Type B pancreatic cell (in vitro differentiated cells): ENCODE measurements around the gene VSTM2B. TPM values are rescaled to one million over a fixed set of nuclear protein-coding genes. Genes with fewer than 3 reads are reported as not detected.
A peak's percentile ranks its signal among the peaks of the same experiment; 100 is the strongest.

ENCODE experiments used
- DNase-seq: peaks from one replicate; pipeline ENCODE4 v3.0.0; 2021; ENCODE audit warnings: mixed read lengths; ENCODE audit not compliant: unreplicated experiment; ENCODE audit errors: extremely low spot score
- H3K27ac Mint-ChIP-seq: 2 replicates; pipeline ENCODE4 v1.8.0; 2021; ENCODE audit warnings: mild to moderate bottlenecking, mixed read lengths
- H3K27me3 Mint-ChIP-seq: 2 replicates; pipeline ENCODE4 v1.8.0; 2021; ENCODE audit warnings: mixed read lengths
- H3K36me3 Mint-ChIP-seq: 2 replicates; pipeline ENCODE4 v1.8.0; 2021; ENCODE audit warnings: mixed read lengths
- H3K4me1 Mint-ChIP-seq: one replicate; pipeline ENCODE4 v1.8.0; 2021; ENCODE audit warnings: mixed read lengths; ENCODE audit not compliant: unreplicated experiment
- H3K4me3 Mint-ChIP-seq: 2 replicates; pipeline ENCODE4 v1.8.0; 2021; ENCODE audit warnings: mild to moderate bottlenecking, mixed read lengths
- H3K9me3 Mint-ChIP-seq: 2 replicates; pipeline ENCODE4 v1.8.0; 2021; ENCODE audit warnings: mixed read lengths
- total RNA-seq: library from RNA; stranded (reverse); gene quantifications from 2 replicates; pipeline ENCODE4 v1.2.1, GENCODE V29; 2021; ENCODE audit warnings: low replicate concordance
- TF ChIP-seq, protein P1 (sequence below): fragments of 200-600 bp; sonication (generic); conservative IDR thresholded peaks from 2 replicates; pipeline ENCODE4 v1.5.0; 2021; ENCODE audit warnings: antibody characterized with exemption, mild to moderate bottlenecking

The VSTM2B gene
- total RNA-seq, 1 donor from 2014 or later, result 0.68 TPM

DNA sequence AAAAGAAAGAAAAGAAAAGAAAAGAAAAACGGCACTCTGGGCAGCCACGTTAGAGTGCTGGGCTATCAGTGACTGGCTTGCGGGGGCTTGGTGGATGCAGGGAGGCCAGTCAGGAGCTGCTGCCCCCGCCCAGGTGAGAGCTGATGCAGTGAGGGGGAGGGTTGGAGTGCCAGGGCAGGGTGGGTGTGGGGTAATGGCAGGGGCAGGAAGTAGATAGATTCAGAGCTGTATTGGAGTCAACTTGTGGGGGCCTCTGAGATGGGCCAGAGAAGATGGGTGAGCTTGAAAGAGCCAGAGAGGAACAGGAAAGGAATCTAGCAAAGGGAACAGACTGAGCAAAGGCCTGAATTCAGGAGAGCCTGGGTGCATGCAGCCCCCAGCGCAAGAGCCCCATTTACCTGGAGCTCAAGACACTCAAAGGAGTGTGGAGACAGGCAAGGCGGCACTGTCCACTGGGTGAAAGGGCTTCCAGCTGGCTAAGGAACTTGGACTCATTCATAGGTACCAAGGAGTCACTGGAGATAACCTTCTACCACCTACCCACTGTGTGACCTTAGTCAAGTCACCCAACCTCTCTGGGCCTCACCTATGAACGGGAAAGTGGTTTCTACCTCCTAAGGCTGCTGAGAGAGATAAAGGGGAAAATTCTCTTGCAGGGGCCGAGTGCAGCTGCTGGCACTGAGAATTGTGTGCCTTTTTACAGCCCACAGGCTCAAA lies 20.2 kb downstream of the VSTM2B start:
- no peak for DNase-seq
- Mint-ChIP-seq H3K27me3 (peaks cover 9% of the 10 kb centered on the region), H3K4me1 (peaks cover 4% of the 10 kb centered on the region), H3K27ac (no peak overlapping the region), H3K36me3 (no peaks in the 10 kb centered on the region), H3K9me3 (no peaks in the 10 kb centered on the region), H3K4me3 (no peak overlapping the region)
- TF ChIP-seq, protein P1, sequence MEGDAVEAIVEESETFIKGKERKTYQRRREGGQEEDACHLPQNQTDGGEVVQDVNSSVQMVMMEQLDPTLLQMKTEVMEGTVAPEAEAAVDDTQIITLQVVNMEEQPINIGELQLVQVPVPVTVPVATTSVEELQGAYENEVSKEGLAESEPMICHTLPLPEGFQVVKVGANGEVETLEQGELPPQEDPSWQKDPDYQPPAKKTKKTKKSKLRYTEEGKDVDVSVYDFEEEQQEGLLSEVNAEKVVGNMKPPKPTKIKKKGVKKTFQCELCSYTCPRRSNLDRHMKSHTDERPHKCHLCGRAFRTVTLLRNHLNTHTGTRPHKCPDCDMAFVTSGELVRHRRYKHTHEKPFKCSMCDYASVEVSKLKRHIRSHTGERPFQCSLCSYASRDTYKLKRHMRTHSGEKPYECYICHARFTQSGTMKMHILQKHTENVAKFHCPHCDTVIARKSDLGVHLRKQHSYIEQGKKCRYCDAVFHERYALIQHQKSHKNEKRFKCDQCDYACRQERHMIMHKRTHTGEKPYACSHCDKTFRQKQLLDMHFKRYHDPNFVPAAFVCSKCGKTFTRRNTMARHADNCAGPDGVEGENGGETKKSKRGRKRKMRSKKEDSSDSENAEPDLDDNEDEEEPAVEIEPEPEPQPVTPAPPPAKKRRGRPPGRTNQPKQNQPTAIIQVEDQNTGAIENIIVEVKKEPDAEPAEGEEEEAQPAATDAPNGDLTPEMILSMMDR, result no peak

DNA sequence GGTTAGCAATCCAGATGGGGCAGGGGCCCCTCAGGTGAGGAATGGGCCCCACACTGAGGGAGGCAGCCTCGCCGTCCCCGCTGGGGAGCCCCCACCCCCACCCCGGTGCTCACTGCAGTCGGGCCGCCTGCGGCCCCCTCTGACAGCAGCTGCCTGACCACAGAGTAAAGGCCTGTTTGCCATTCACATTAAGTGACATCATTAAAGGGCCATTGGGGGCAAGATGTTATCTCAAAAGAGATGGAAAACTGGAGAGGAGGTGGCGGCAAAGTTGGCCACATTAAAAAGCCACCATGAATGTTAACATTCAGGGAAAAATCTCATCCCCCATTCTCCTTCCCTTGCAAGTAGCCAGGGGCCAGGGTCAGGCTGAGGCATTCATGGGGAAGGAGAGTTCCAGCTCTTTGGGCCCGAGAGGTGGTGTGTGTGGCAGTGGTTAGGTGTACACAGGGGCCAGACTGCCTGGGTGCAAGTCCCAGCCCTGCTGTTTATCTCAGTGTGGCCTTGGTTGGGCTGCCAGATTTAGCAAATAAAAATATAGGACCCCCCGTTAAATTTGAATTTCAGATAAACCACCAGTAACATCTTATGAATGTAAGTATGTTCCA lies 20.9 kb downstream of the VSTM2B start:
- Mint-ChIP-seq H3K27me3 (peaks cover 9% of the 10 kb centered on the region), H3K36me3 (no peaks in the 10 kb centered on the region), H3K4me1 (peaks cover 4% of the 10 kb centered on the region), H3K4me3 (no peak overlapping the region), H3K27ac (no peak overlapping the region), H3K9me3 (no peaks in the 10 kb centered on the region)
- no peak for DNase-seq
- TF ChIP-seq, protein P1, result no peak

DNA sequence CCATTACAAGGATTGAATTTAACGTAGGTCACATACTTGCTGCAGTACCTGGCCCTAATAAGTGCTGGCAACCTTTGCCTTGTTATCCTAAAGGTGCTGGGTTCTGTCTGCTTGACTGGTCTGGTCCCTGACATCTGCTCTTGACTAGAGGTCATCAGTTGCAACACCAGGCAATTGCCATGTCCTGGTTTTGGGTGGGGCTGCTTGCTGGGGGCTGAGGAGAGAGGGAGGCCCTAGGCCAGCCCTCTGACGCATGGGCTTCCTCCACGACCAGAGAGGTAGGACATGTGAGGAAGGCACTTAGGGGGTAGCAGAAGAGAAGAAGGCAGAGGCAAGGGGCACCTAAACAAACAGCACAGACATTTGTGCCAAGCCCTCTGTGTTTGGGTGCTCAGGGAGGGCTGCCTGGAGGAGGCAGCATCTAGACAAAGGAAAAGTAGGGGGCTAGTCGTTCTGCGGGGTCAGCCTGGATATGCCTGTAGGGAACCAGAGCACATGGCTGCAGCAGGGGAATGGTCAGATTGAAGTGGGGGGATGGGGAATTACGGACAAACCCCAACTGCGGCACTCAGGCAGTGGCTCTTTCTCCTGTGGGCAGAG lies 21.7 kb downstream of the VSTM2B start:
- H3K36me3 Mint-ChIP-seq, result no peaks in the 10 kb centered on the region
- peak; percentile 10 for DNase-seq
- H3K4me1 Mint-ChIP-seq, result peaks cover 4% of the 10 kb centered on the region

DNA sequence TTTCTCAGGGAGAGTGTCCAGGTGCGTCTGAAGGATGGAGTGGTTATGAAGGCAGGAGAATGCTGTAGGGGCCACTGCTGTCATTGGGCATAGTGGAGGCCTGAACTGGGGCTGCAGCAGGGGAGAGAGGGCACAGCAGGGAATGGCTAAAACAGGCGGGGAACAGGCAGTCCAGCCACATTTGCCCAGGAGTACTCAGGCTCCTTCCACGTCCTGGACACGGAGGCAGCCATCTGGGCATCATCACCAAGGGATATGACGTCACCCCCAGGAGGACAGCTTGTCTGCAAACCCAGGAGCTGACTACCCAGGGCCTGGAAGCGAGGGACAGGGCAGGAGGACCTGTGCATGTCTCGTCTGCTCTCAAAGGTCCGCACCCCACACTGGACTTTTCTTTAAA lies 22.2 kb downstream of the VSTM2B start:
- H3K27ac Mint-ChIP-seq, result no peak overlapping the region
- no peak for DNase-seq
- no peak overlapping the region for H3K4me3 Mint-ChIP-seq
- H3K27me3 Mint-ChIP-seq, result peaks cover 9% of the 10 kb centered on the region
- H3K9me3 Mint-ChIP-seq, result no peaks in the 10 kb centered on the region
- TF ChIP-seq, protein P1, result no peak
- H3K4me1 Mint-ChIP-seq, result peaks cover 4% of the 10 kb centered on the region
- H3K36me3 Mint-ChIP-seq, result no peaks in the 10 kb centered on the region

More for the DNA sequence above, 21.7 kb downstream of the VSTM2B start:
- no peak overlapping the region for H3K27ac Mint-ChIP-seq
- H3K4me3 Mint-ChIP-seq, result no peak overlapping the region
- no peaks in the 10 kb centered on the region for H3K9me3 Mint-ChIP-seq
- peaks cover 9% of the 10 kb centered on the region for H3K27me3 Mint-ChIP-seq
- TF ChIP-seq, protein P1, result no peak

DNA sequence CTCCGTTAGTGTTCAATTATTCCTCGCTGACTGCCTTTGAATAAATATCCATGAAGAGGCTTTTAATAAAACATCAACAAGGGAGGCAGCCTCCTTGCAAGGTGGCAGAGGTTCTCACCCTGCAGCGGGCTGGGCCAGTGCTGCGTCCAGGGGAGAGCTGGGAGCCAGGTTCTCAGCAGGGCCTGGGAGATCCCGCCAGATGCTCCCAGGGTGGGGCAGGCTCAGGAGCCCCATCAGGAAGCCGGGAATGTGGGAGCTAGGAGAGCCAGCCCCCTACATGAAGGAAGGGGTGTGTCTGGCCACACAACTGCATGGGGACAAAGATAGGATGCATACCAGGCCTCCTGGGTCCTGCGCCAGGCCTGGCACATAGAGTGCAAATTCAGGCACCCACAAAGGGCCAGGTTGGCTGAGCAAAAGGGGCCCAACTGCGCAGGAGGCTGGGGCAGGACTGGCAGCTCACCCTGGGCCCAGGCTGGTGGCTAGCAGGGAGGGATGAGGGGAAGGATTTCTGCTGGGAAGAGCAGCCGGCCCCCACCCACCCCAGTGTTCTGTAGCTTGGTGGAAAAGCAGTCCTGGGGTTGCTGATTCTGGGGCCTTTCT lies 22.8 kb downstream of the VSTM2B start:
- no peaks in the 10 kb centered on the region for H3K36me3 Mint-ChIP-seq
- peaks cover 8% of the 10 kb centered on the region for H3K27me3 Mint-ChIP-seq
- H3K4me3 Mint-ChIP-seq, result no peak overlapping the region
- DNase-seq, result peak; percentile 45
- peaks cover 4% of the 10 kb centered on the region for H3K4me1 Mint-ChIP-seq
- TF ChIP-seq, protein P1, result no peak
- H3K9me3 Mint-ChIP-seq, result peaks cover 4% of the 10 kb centered on the region
- no peak overlapping the region for H3K27ac Mint-ChIP-seq
